B cell (primary cell): ENCODE results near the gene TARBP2. TPM values are rescaled to one million over a fixed set of nuclear protein-coding genes. Genes with fewer than 3 reads are reported as not detected.

Experiments
- ATAC-seq: fragments of 200-7000 bp; cut with Tn5 transposase; one replicate; pipeline ENCODE4 v1.10.0; 2021; ENCODE audit warnings: low read depth, mild to moderate bottlenecking, moderate number of reproducible peaks, moderate library complexity
- CTCF ChIA-PET: fragments of 350-600 bp; sonication (Branson Sonifier 250); formaldehyde crosslinking; loops from one replicate; lab custom pipeline; 2021; ENCODE audit warnings: antibody characterized with exemption, inconsistent platforms; lab: Charles Lee
- POLR2A ChIA-PET: fragments of 350-600 bp; sonication (Branson Sonifier 250); formaldehyde crosslinking; loops from one replicate; lab custom pipeline; 2021; ENCODE audit warnings: antibody characterized with exemption; lab: Charles Lee
- DNase-seq: peaks from one replicate; pipeline ENCODE4 v3.0.0; 2013
- H2AFZ ChIP-seq: 2 replicates; pipeline ENCODE4 v1.6.1; 2012; ENCODE audit warnings: mild to moderate bottlenecking, low read depth, low read length; ENCODE audit not compliant: insufficient read depth, poor library complexity, severe bottlenecking
- H3K27ac ChIP-seq, 2 donors: 1 replicate in 1 of 2; 2 replicates in 1 of 2; pipeline ENCODE4 v1.5.1; 2012 to 2013; ENCODE audit warnings: low read length in 2 of 2, mild to moderate bottlenecking in 2 of 2, moderate library complexity in 1 of 2
- H3K27me3 ChIP-seq, 4 experiments: fragments of 200-600 bp in 1 of 4; sonication (generic) in 1 of 4; replicated peaks in 1 of 4; 1 replicate in 2 of 4; 2 replicates in 2 of 4; pipeline versions ENCODE4 v1.6.1 to v1.7.0; 2013 to 2016; ENCODE audit warnings: low read length in 3 of 4, mild to moderate bottlenecking in 2 of 4, mixed read lengths in 1 of 4, moderate library complexity in 1 of 4; ENCODE audit not compliant: insufficient read depth in 4 of 4, control insufficient read depth in 3 of 4; ENCODE audit errors: control extremely low read depth in 1 of 4
- H3K36me3 ChIP-seq, 2 experiments: replicated peaks in 1 of 2; 1 replicate in 1 of 2; 2 replicates in 1 of 2; pipeline versions ENCODE4 v1.6.1 to v1.7.1; 2013; ENCODE audit warnings: low read length in 1 of 2; ENCODE audit not compliant: insufficient read depth in 2 of 2, control insufficient read depth in 1 of 2; ENCODE audit errors: control extremely low read depth in 1 of 2, extremely low read depth in 1 of 2
- H3K4me1 ChIP-seq, 2 donors: fragments of 200-600 bp in 1 of 2; sonication (generic) in 1 of 2; 1 replicate in 1 of 2; 2 replicates in 1 of 2; pipeline versions ENCODE4 v1.5.1 to v1.6.1; 2013 to 2017; ENCODE audit warnings: low read length in 2 of 2; ENCODE audit not compliant: control insufficient read depth in 2 of 2, insufficient read depth in 2 of 2
- H3K4me2 ChIP-seq: replicated peaks from 2 replicates; pipeline ENCODE3; 2012; ENCODE audit warnings: mild to moderate bottlenecking, low read depth, low read length; ENCODE audit not compliant: poor library complexity, severe bottlenecking
- H3K4me3 ChIP-seq, 5 experiments: fragments of 200-600 bp in 1 of 5; sonication (generic) in 1 of 5; 1 replicate in 3 of 5; 2 replicates in 2 of 5; pipeline versions ENCODE4 v1.5.1 to v1.7.0; 2011 to 2016; ENCODE audit warnings: low read length in 4 of 5, mild to moderate bottlenecking in 4 of 5, low read depth in 2 of 5, control low read depth in 1 of 5, moderate library complexity in 1 of 5; ENCODE audit not compliant: insufficient read depth in 1 of 5; ENCODE audit errors: control extremely low read depth in 1 of 5, extremely low read depth in 1 of 5
- H3K79me2 ChIP-seq: fragments of 200-600 bp; sonication (generic); one replicate; pipeline ENCODE4 v1.6.0; 2016; ENCODE audit warnings: low read length; ENCODE audit not compliant: control insufficient read depth, insufficient read depth
- H3K9ac ChIP-seq: fragments of 200-600 bp; sonication (generic); 2 replicates; pipeline ENCODE4 v1.6.1; 2017; ENCODE audit warnings: mild to moderate bottlenecking, low read length, moderate library complexity
- H3K9me3 ChIP-seq, 3 donors: one replicate each; pipeline versions ENCODE4 v1.6.1 to v1.7.1; 2013; ENCODE audit warnings: low read length in 2 of 3; ENCODE audit not compliant: control insufficient read depth in 2 of 3, insufficient read depth in 1 of 3; ENCODE audit errors: control extremely low read depth in 1 of 3
- H4K20me1 ChIP-seq: 2 replicates; pipeline ENCODE4 v1.6.0; 2012; ENCODE audit warnings: mild to moderate bottlenecking, low read length; ENCODE audit not compliant: insufficient read depth, control insufficient read depth, poor library complexity, severe bottlenecking
- H3K27ac Mint-ChIP-seq: one replicate; pipeline ENCODE4 v1.8.0; 2021; ENCODE audit warnings: mixed read lengths
- H3K27me3 Mint-ChIP-seq: one replicate; pipeline ENCODE4 v1.8.0; 2021; ENCODE audit warnings: mixed read lengths
- H3K4me1 Mint-ChIP-seq: one replicate; pipeline ENCODE4 v1.8.0; 2021; ENCODE audit warnings: mixed read lengths
- H3K4me3 Mint-ChIP-seq: one replicate; pipeline ENCODE4 v1.8.0; 2021; ENCODE audit warnings: mixed read lengths
- H3K9me3 Mint-ChIP-seq: one replicate; pipeline ENCODE4 v1.8.0; 2022; ENCODE audit warnings: mixed read lengths; ENCODE audit not compliant: insufficient read depth
- CTCF ChIP-seq: fragments of 200-600 bp; IDR thresholded peaks from one replicate; pipeline ENCODE4 v1.8.0; 2022; ENCODE audit warnings: antibody characterized with exemption, mild to moderate bottlenecking
- EZH2 ChIP-seq: IDR thresholded peaks from 2 replicates; pipeline ENCODE4 v1.6.1; 2012; ENCODE audit warnings: borderline replicate concordance, low read depth, mild to moderate bottlenecking, moderate library complexity, low read length; ENCODE audit not compliant: insufficient read depth, poor library complexity, severe bottlenecking
- WGBS: methylation state at CpG from one replicate; pipeline ENCODE4 v1.1.5; 2013; ENCODE audit warnings: missing lambda C conversion rate; ENCODE audit not compliant: insufficient coverage; 5-methylcytosine and 5-hydroxymethylcytosine counted together
- intact Hi-C: fragments of 100-400 bp; cut with micrococcal nuclease; formaldehyde crosslinking; loops from one replicate; pipeline ENCODE4 v1.10.0; 2022
- polyA plus RNA-seq: library from polyadenylated mRNA; depleted of rRNA; stranded (reverse); fragments of >200 nt; gene quantifications from 2 replicates; pipeline ENCODE4 v1.2.3, GENCODE V29; 2012
- total RNA-seq, 2 donors: library from RNA; stranded (reverse); fragments of 120-200 nt in 1 of 2; gene quantifications; 1 replicate in 1 of 2; 2 replicates in 1 of 2; pipeline versions ENCODE4 v1.2.3 to v1.2.4, GENCODE V29; 2013 to 2022

Gene TARBP2
- total and polyA plus RNA-seq, 2 donors (not counting 1 experiment from before 2014, with no cell fraction given), result 41.6 to 47.2 TPM

GRCh38 chr12:53466640-53467039 lies 34.4 kb upstream of the TARBP2 start:
- peaks cover 82% of the 10 kb centered on the region for H3K79me2 ChIP-seq

GRCh38 chr12:53467082-53467481 lies 34.0 kb upstream of the TARBP2 start:
- Histone ChIP-seq H4K20me1 (peaks cover 87% of the 10 kb centered on the region), H3K4me2 (no peak overlapping the region), H3K4me1 (no peaks in the 10 kb centered on the region), H3K27ac (no peak overlapping the region), H3K79me2 (peaks cover 78% of the 10 kb centered on the region), H3K36me3 (peaks cover 19 to 99% of the 10 kb centered on the region in 2 experiments), H2AFZ (no peak overlapping the region), H3K27me3 (no peaks in the 10 kb centered on the region), H3K9me3 (no peaks in the 10 kb centered on the region), H3K4me3 (no peak overlapping the region), H3K9ac (no peak overlapping the region)
- H3K27me3 Mint-ChIP-seq, result no peaks in the 10 kb centered on the region
- H3K4me3 Mint-ChIP-seq, result no peak overlapping the region
- ChIA-PET CTCF (interaction anchor here (0.6 kb wide), 1 partner anchor 59 kb away, joined by 4 read pairs; no protein-coding TSS in a partner anchor), POLR2A (no interaction called here)
- no peak for ATAC-seq
- WGBS, result 100% methylated on average over 3 of the region's 5 CpGs
- TF ChIP-seq CTCF, result no peak
- TF ChIP-seq EZH2, result no peak
- H3K27ac Mint-ChIP-seq, result no peak overlapping the region
- intact Hi-C loops, result no loop called here
- no peak for DNase-seq
- H3K9me3 Mint-ChIP-seq, result no peaks in the 10 kb centered on the region
- peaks cover 4% of the 10 kb centered on the region for H3K4me1 Mint-ChIP-seq

More at GRCh38 chr12:53466640-53467039, 34.4 kb upstream of the TARBP2 start:
- ATAC-seq, result no peak
- H3K4me1 Mint-ChIP-seq, result peaks cover 4% of the 10 kb centered on the region
- Histone ChIP-seq H3K4me1 (no peaks in the 10 kb centered on the region), H3K27me3 (no peaks in the 10 kb centered on the region), H3K4me3 (no peak overlapping the region), H3K9ac (no peak overlapping the region), H3K4me2 (no peak overlapping the region), H3K9me3 (no peaks in the 10 kb centered on the region), H4K20me1 (peaks cover 87% of the 10 kb centered on the region), H2AFZ (no peak overlapping the region), H3K27ac (no peak overlapping the region), H3K36me3 (peaks cover 16 to 99% of the 10 kb centered on the region in 2 experiments)
- no peaks in the 10 kb centered on the region for H3K27me3 Mint-ChIP-seq
- no peak for DNase-seq
- no peak overlapping the region for H3K4me3 Mint-ChIP-seq
- 83% methylated on average over 2 of the region's 4 CpGs for WGBS
- ChIA-PET POLR2A (no interaction called here), CTCF (interaction anchor here (0.6 to 1.1 kb wide), 2 partner anchors 13 to 59 kb away, joined by 4 read pairs; no protein-coding TSS in a partner anchor)
- no peak for TF ChIP-seq CTCF
- no peak for TF ChIP-seq EZH2
- no peak overlapping the region for H3K27ac Mint-ChIP-seq
- no peaks in the 10 kb centered on the region for H3K9me3 Mint-ChIP-seq
- intact Hi-C loops, result no loop called here
